ENCODE measurements around the gene PTPRK.

PTPRK gene

DNA sequence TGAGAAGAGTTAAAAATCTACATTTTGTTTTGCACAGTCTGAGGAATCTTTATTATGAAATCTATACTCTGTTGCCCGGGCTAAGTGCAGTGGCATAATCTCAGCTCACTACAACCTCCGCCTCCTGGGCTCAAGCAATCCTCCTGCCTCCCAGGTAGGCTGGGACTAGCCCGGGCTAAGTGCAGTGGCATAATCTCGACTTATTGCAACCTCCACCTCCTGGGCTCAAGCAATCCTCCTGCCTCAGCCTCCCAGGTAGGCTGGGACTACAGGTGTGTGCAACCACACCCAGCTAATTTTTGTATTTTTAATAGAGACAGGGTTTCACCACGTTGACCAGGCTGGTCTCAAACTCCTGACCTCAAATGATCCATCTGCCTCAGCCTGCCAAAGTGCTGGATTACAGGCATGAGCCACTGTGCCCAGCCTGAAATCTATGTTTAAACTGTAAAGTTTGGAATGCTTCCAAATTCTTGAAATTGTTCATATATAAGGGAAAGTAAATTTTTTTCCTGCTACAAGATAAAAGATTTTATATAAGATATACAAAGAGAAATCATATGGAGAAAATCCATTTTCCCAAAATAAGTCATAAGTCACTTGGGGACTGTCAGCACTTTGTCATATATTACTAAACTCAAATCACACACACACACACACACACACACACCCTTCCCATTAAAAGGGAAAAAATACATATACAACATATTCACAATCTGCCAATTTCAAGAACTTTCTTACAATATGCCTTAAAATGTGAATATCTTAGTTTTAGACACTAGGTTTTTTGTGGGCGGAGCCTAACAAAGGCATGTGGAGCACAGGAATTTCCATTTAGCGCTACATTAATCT is 19.4 kb downstream of the PTPRK start:
- Histone ChIP-seq H3K79me2 (ENCODE audit: low read length) (no peaks in the 10 kb centered on the region), H3K27ac (ENCODE audit: low read length) (no peak overlapping the region), H3K9ac (ENCODE audit: low read length) (no peak overlapping the region), H3K9me3 (ENCODE audit: insufficient read depth, low read length) (no peaks in the 10 kb centered on the region), H3K27me3 (ENCODE audit: low read depth, low read length) (no peaks in the 10 kb centered on the region), H4K20me1 (ENCODE audit: insufficient read depth, low read length) (no peaks in the 10 kb centered on the region), H3K4me1 (ENCODE audit: low read length) (no peaks in the 10 kb centered on the region), H3K4me2 (ENCODE audit: low read length) (no peak overlapping the region), H2AFZ (ENCODE audit: low read depth, low read length) (no peak overlapping the region), H3K4me3 (ENCODE audit: low read length) (no peak overlapping the region), H3K36me3 (replicated peaks; ENCODE audit: low read depth, low read length) (no peaks in the 10 kb centered on the region)
- no peak for TF ChIP-seq EZH2phosphoT487 (IDR thresholded peaks at IDR 0.05; ENCODE audit: low read depth)
- TF ChIP-seq, protein P1, sequence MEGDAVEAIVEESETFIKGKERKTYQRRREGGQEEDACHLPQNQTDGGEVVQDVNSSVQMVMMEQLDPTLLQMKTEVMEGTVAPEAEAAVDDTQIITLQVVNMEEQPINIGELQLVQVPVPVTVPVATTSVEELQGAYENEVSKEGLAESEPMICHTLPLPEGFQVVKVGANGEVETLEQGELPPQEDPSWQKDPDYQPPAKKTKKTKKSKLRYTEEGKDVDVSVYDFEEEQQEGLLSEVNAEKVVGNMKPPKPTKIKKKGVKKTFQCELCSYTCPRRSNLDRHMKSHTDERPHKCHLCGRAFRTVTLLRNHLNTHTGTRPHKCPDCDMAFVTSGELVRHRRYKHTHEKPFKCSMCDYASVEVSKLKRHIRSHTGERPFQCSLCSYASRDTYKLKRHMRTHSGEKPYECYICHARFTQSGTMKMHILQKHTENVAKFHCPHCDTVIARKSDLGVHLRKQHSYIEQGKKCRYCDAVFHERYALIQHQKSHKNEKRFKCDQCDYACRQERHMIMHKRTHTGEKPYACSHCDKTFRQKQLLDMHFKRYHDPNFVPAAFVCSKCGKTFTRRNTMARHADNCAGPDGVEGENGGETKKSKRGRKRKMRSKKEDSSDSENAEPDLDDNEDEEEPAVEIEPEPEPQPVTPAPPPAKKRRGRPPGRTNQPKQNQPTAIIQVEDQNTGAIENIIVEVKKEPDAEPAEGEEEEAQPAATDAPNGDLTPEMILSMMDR (IDR thresholded peaks at IDR 0.05; ENCODE audit: low read depth, low read length) = no peak

DNA sequence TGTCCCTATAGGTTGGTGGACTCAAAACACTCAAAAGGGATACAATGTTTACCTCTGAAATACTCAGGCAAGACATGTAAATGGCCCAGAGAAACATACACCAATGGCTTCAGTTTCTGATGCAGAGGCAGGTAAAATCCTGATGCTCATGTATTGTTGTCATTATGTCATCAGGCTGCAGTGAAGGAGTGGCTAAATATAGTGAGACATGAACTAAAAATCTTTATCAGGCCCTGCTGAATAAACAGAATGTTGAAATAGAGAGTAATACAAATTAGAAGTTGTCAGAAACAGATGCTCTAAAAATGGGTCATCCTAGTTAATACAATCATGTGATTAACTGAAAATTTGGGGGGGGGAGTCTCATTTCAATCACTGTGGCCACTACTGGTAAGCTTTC is 20.4 kb downstream of the PTPRK start:
- Histone ChIP-seq H3K27ac (ENCODE audit: low read length) (no peak overlapping the region), H3K79me2 (ENCODE audit: low read length) (no peaks in the 10 kb centered on the region), H3K36me3 (replicated peaks; ENCODE audit: low read depth, low read length) (no peaks in the 10 kb centered on the region), H3K9ac (ENCODE audit: low read length) (no peak overlapping the region), H3K4me2 (ENCODE audit: low read length) (no peak overlapping the region), H2AFZ (ENCODE audit: low read depth, low read length) (no peak overlapping the region), H3K4me1 (ENCODE audit: low read length) (no peaks in the 10 kb centered on the region), H3K4me3 (ENCODE audit: low read length) (no peak overlapping the region), H4K20me1 (ENCODE audit: insufficient read depth, low read length) (no peaks in the 10 kb centered on the region), H3K27me3 (ENCODE audit: low read depth, low read length) (no peaks in the 10 kb centered on the region), H3K9me3 (ENCODE audit: insufficient read depth, low read length) (no peaks in the 10 kb centered on the region)
- TF ChIP-seq, protein P1 (IDR thresholded peaks at IDR 0.05; ENCODE audit: low read depth, low read length) = no peak
- TF ChIP-seq EZH2phosphoT487 (IDR thresholded peaks at IDR 0.05; ENCODE audit: low read depth) = no peak

DNA sequence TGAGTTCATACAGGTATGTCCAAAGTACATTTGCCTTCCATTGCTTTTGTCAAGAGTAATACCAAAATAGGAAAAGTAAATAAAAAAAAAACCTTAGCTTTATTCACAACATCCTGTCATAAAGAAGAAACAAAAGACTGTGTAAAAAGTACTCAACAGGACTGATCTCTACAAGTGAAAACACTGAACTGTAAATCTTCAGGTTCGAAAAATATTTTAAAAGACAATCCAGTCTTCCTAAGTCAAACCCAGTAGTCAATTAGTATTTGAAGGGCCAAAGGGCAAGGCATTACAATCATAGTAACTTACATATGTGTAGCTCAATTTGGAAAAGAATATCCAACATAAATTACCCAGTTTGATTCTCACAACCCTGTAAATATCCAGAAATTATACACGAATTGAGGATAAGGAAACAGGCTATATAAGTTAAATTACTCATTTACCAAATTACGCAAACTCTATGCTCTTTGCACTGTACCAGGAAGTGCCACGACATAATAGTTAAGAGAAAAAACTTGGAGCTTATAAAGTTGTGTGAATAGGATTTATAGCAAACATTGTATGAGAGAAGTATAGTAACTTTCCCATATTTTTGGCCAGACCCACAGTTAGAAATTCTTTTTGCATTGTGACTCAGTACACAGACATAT is 21.2 kb downstream of the PTPRK start:
- H3K9me3 ChIP-seq (ENCODE audit: insufficient read depth, low read length) = no peaks in the 10 kb centered on the region
- no peaks in the 10 kb centered on the region for H3K27me3 ChIP-seq (ENCODE audit: low read depth, low read length)
- H2AFZ ChIP-seq (ENCODE audit: low read depth, low read length) = no peak overlapping the region
- no peak for TF ChIP-seq EZH2phosphoT487 (IDR thresholded peaks at IDR 0.05; ENCODE audit: low read depth)
- TF ChIP-seq, protein P1 (IDR thresholded peaks at IDR 0.05; ENCODE audit: low read depth, low read length) = no peak
- no peaks in the 10 kb centered on the region for H4K20me1 ChIP-seq (ENCODE audit: insufficient read depth, low read length)
- no peak overlapping the region for H3K27ac ChIP-seq (ENCODE audit: low read length)
- H3K79me2 ChIP-seq (ENCODE audit: low read length) = no peaks in the 10 kb centered on the region
- H3K36me3 ChIP-seq (replicated peaks; ENCODE audit: low read depth, low read length) = no peaks in the 10 kb centered on the region
- no peak overlapping the region for H3K9ac ChIP-seq (ENCODE audit: low read length)
- H3K4me1 ChIP-seq (ENCODE audit: low read length) = no peaks in the 10 kb centered on the region
- H3K4me3 ChIP-seq (ENCODE audit: low read length) = no peak overlapping the region
- no peak overlapping the region for H3K4me2 ChIP-seq (ENCODE audit: low read length)

GRCh38 chr6:128498234-128498633 is 22.2 kb downstream of the PTPRK start:
- H3K27ac ChIP-seq (ENCODE audit: low read length) = no peak overlapping the region
- no peaks in the 10 kb centered on the region for H3K27me3 ChIP-seq (ENCODE audit: low read depth, low read length)
- H4K20me1 ChIP-seq (ENCODE audit: insufficient read depth, low read length) = no peaks in the 10 kb centered on the region
- H3K36me3 ChIP-seq (replicated peaks; ENCODE audit: low read depth, low read length) = no peaks in the 10 kb centered on the region
- no peak overlapping the region for H3K4me2 ChIP-seq (ENCODE audit: low read length)
- no peaks in the 10 kb centered on the region for H3K4me1 ChIP-seq (ENCODE audit: low read length)
- no peaks in the 10 kb centered on the region for H3K9me3 ChIP-seq (ENCODE audit: insufficient read depth, low read length)
- TF ChIP-seq, protein P1 (IDR thresholded peaks at IDR 0.05; ENCODE audit: low read depth, low read length) = no peak
- TF ChIP-seq EZH2phosphoT487 (IDR thresholded peaks at IDR 0.05; ENCODE audit: low read depth) = no peak
- no peak overlapping the region for H2AFZ ChIP-seq (ENCODE audit: low read depth, low read length)
- H3K79me2 ChIP-seq (ENCODE audit: low read length) = no peaks in the 10 kb centered on the region
- H3K9ac ChIP-seq (ENCODE audit: low read length) = no peak overlapping the region
- H3K4me3 ChIP-seq (ENCODE audit: low read length) = no peak overlapping the region

Measured in OCI-LY3 (cell line).